Caco-2 (cell line): ENCODE measurements around the gene DRAP1. TPM values are rescaled to one million over a fixed set of nuclear protein-coding genes. Genes with fewer than 3 reads are reported as not detected.

ENCODE experiments used
- BruUV-seq: library from RNA; stranded (reverse); fragments of 400-500 nt; replicated peaks from 2 replicates; lab custom pipeline; 2021; lab: Mats Ljungman, UMichigan
- CTCF ChIA-PET: fragments of 300-600 bp; sonication (Branson Sonifier 250); formaldehyde crosslinking; loops from one replicate; lab custom pipeline; 2022; ENCODE audit warnings: antibody characterized with exemption; lab: Charles Lee
- POLR2A ChIA-PET: fragments of 300-600 bp; sonication (Branson Sonifier 250); formaldehyde crosslinking; loops from one replicate; lab custom pipeline; 2022; ENCODE audit warnings: antibody characterized with exemption; lab: Charles Lee
- DNase-seq, 2 experiments: peaks; one replicate each; pipeline versions ENCODE4 v3.0.0 to v3.0.0-alpha.2; 2020 to 2022
- H3K27me3 ChIP-seq: replicated peaks from 2 replicates; pipeline ENCODE4 v1.6.0; 2011; ENCODE audit warnings: low read length; ENCODE audit not compliant: control insufficient read depth, insufficient read depth
- H3K36me3 ChIP-seq: 2 replicates; pipeline ENCODE4 v1.5.1; 2011; ENCODE audit warnings: low read length; ENCODE audit not compliant: control insufficient read depth, insufficient read depth
- H3K4me1 ChIP-seq: fragments of 250-450 bp; sonication (Bioruptor Pico); 2 replicates; pipeline ENCODE4 v1.5.1; 2020; ENCODE audit warnings: mild to moderate bottlenecking
- H3K4me3 ChIP-seq: 2 replicates; pipeline ENCODE4 v1.5.1; 2011; ENCODE audit warnings: low read depth, mild to moderate bottlenecking, control low read depth, low read length
- H3K9me3 ChIP-seq: fragments of 250-450 bp; sonication (Bioruptor Pico); 2 replicates; pipeline ENCODE4 v1.5.1; 2020; ENCODE audit warnings: mild to moderate bottlenecking, moderate library complexity
- H3K27ac Mint-ChIP-seq: one replicate; pipeline ENCODE4 v1.8.0; 2022; ENCODE audit warnings: mixed read lengths; ENCODE audit not compliant: unreplicated experiment
- H3K27me3 Mint-ChIP-seq: one replicate; pipeline ENCODE4 v1.8.0; 2022; ENCODE audit warnings: mixed read lengths; ENCODE audit not compliant: insufficient read depth, unreplicated experiment
- H3K36me3 Mint-ChIP-seq: one replicate; pipeline ENCODE4 v1.8.0; 2022; ENCODE audit warnings: mild to moderate bottlenecking, mixed read lengths; ENCODE audit not compliant: insufficient read depth, unreplicated experiment
- H3K4me1 Mint-ChIP-seq: one replicate; pipeline ENCODE4 v1.8.0; 2022; ENCODE audit warnings: low read depth, mixed read lengths; ENCODE audit not compliant: unreplicated experiment
- H3K4me3 Mint-ChIP-seq: one replicate; pipeline ENCODE4 v1.8.0; 2022; ENCODE audit warnings: mild to moderate bottlenecking, moderate library complexity, mixed read lengths; ENCODE audit not compliant: unreplicated experiment
- H3K9me3 Mint-ChIP-seq: one replicate; pipeline ENCODE4 v1.8.0; 2022; ENCODE audit warnings: mixed read lengths; ENCODE audit not compliant: unreplicated experiment
- intact Hi-C: fragments of 100-400 bp; cut with micrococcal nuclease; formaldehyde crosslinking; loops from one replicate; pipeline ENCODE4 v1.10.0; 2022; ENCODE audit not compliant: unreplicated experiment
- total RNA-seq: library from RNA; stranded (reverse); gene quantifications from 2 replicates; pipeline ENCODE4 v1.2.3, GENCODE V29; 2022
- TF ChIP-seq, protein P1 (sequence below), 2 experiments: fragments of 200-600 bp in 1 of 2; IDR thresholded peaks; 1 replicate in 1 of 2; 2 replicates in 1 of 2; pipeline versions ENCODE4 v1.5.1 to v1.8.0; 2011 to 2022; ENCODE audit warnings: antibody characterized with exemption in 1 of 2, control low read depth in 1 of 2, inconsistent platforms in 1 of 2, low read depth in 1 of 2, low read length in 1 of 2, mild to moderate bottlenecking in 1 of 2, moderate library complexity in 1 of 2; ENCODE audit not compliant: insufficient read depth in 1 of 2, severe bottlenecking in 1 of 2, unreplicated experiment in 1 of 2

Gene DRAP1
- total RNA-seq, 1 experiment from 2014 or later, result 91.0 TPM

DNA sequence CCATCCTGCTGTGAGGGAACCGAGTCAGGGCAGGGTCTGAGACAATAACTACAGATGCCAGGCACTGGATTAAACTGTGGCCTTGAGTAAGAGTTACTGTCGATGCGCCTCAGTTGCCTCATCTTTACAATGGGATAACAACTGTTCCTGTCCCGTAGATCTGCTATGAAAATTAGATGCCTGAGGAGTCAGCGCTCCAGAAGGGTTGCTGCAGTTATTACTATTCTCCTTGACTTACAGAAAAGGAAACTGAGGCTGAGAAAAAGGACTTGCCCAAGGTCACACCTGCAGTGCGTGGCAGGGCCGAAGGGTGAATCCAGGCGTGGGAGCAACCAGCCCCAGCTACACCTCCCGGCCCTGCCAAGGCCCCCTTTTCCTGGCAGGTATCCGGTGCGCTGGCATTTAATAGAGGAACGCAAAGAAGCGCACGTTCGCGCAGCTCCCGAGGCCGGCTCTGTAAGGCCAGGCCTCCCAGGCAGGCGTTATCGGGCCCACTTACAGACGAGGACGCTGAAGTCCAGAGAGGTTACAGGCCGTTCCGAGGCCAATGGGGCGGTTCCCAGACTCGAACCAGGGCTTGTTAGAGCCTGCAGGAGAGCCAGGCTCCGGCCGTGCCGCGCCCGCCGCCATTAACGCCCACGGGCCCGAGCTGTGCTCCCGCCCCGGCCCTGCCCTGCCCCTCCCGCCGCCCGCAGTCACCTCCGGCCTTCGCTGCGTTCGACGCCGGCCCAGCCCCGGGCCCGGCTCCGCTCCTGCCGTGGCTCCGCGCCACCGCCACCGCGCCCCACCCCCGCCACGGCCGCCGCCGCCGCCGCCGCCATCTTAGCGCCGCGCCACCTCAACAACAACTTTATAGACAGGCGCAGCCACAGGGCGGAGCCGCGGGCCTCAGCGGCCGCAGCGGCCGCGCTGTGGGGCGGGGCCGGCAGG lies 750 bp upstream of the DRAP1 start, which contains the start of gene C11orf68:
Gene C11orf68, minus strand, starts transcription at position 852 of the 930 bp plus-strand sequence. Its CDS starts 31 bp downstream, at position 821.
- H3K27me3 ChIP-seq, result no peaks in the 10 kb centered on the region
- POLR2A ChIA-PET, result interaction anchor here (0.5 kb wide), 1 partner anchor 30 kb away, joined by 5 read pairs; the partner anchor contains the start of gene FIBP
- peak within 1 kb of the TSS; percentile 90 for H3K4me3 Mint-ChIP-seq
- TF ChIP-seq, protein P1, sequence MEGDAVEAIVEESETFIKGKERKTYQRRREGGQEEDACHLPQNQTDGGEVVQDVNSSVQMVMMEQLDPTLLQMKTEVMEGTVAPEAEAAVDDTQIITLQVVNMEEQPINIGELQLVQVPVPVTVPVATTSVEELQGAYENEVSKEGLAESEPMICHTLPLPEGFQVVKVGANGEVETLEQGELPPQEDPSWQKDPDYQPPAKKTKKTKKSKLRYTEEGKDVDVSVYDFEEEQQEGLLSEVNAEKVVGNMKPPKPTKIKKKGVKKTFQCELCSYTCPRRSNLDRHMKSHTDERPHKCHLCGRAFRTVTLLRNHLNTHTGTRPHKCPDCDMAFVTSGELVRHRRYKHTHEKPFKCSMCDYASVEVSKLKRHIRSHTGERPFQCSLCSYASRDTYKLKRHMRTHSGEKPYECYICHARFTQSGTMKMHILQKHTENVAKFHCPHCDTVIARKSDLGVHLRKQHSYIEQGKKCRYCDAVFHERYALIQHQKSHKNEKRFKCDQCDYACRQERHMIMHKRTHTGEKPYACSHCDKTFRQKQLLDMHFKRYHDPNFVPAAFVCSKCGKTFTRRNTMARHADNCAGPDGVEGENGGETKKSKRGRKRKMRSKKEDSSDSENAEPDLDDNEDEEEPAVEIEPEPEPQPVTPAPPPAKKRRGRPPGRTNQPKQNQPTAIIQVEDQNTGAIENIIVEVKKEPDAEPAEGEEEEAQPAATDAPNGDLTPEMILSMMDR (IDR thresholded peaks at IDR 0.05; ENCODE audit: insufficient read depth in 1 of 2, low read depth in 1 of 2, low read length in 1 of 2, severe bottlenecking in 1 of 2, unreplicated experiment in 1 of 2), result no peak
- H3K27ac Mint-ChIP-seq, result peak within 1 kb of the TSS; percentile 75
- H3K4me1 Mint-ChIP-seq, result no peaks in the 10 kb centered on the region
- no peaks in the 10 kb centered on the region for H3K27me3 Mint-ChIP-seq
- CTCF ChIA-PET, result interaction anchor here (1.6 kb wide), 1 partner anchor 30 kb away, joined by 8 read pairs; the partner anchor contains the start of gene FIBP
- H3K9me3 Mint-ChIP-seq, result no peaks in the 10 kb centered on the region
- no peaks in the 10 kb centered on the region for H3K9me3 ChIP-seq
- peaks cover 15% of the 10 kb centered on the region for H3K4me1 ChIP-seq
- DNase-seq, result no peak
- peaks cover 19% of the 10 kb centered on the region for H3K36me3 Mint-ChIP-seq
- no peaks in the 10 kb centered on the region; the same call in 1 of the 2 replicates for H3K36me3 ChIP-seq
- intact Hi-C loops, result loop anchor here (2.0 to 5.0 kb wide), 2 partner anchors 28 to 44 kb away; partner anchors contain the start of genes CCDC85B and SART1
- TSS peak; percentile 42 for BruUV-seq
- peak within 1 kb of the TSS; percentile 95 for H3K4me3 ChIP-seq

DNA sequence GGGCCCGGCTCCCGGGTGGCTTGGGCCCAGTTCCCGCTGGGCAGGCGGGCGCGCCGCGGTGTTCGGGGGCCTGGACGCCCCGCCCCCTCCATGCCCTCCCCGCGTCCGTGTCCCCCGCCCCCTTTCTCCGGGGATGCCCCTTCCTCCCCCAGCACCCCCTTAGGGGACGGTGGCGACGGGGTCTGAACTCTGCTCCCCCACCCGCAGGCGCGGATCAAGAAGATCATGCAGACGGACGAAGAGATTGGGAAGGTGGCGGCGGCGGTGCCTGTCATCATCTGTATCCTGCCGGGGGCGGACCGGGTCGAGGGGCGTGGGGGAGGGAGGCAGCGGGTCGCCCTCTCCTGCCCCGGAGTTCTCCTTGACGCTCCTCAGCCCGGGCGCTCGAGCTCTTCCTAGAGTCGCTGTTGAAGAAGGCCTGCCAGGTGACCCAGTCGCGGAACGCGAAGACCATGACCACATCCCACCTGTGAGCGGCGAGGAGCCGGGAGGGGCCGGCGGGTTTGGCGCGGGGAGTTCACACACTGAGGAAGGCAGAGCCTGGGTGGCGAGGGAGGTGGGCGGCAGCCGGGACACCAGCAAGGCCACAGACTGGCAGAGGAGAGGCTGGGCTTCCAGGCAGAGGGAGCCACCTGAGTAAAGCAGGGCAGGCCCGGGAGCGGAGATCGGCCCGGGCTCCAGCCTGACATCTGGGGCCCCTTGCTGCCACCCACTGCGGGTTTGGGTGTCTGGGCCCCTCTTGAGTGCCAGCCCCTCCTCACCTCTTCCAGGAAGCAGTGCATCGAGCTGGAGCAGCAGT lies 546 bp downstream of the DRAP1 start:
- ChIA-PET POLR2A (no interaction called here), CTCF (interaction anchor here (1.3 kb wide), 1 partner anchor 29 kb away, joined by 4 read pairs; the partner anchor contains the start of gene CCDC85B)
- intact Hi-C loops, result loop anchor here (2.0 to 5.0 kb wide), 2 partner anchors 29 to 43 kb away; partner anchors contain the start of genes CCDC85B and SART1
- H3K4me3 ChIP-seq, result peak overlapping the region; percentile 95
- no peaks in the 10 kb centered on the region for H3K9me3 ChIP-seq
- no peaks in the 10 kb centered on the region; the same call in 1 of the 2 replicates for H3K36me3 ChIP-seq
- BruUV-seq, result no TSS peak
- H3K27me3 ChIP-seq, result no peaks in the 10 kb centered on the region
- Mint-ChIP-seq H3K27me3 (no peaks in the 10 kb centered on the region), H3K9me3 (no peaks in the 10 kb centered on the region), H3K4me1 (no peaks in the 10 kb centered on the region), H3K27ac (peak overlapping the region; percentile 75), H3K36me3 (peaks cover 19% of the 10 kb centered on the region), H3K4me3 (peak overlapping the region; percentile 90)
- peaks cover 15% of the 10 kb centered on the region for H3K4me1 ChIP-seq
- peak in 1 of 2 experiments; percentile 51 for DNase-seq
- TF ChIP-seq, protein P1 (IDR thresholded peaks at IDR 0.05; ENCODE audit: insufficient read depth in 1 of 2, low read depth in 1 of 2, low read length in 1 of 2, severe bottlenecking in 1 of 2, unreplicated experiment in 1 of 2), result no peak
